Gastroesophageal sphincter (tissue), 4 donors: ENCODE measurements around the gene LUC7L3. TPM values are rescaled to one million over a fixed set of nuclear protein-coding genes. Genes with fewer than 3 reads are reported as not detected.
"Not testable (repeated sequence)": the region's sequence is repeated elsewhere in the genome, so short reads cannot be mapped to it uniquely, and the experiment has no call there.

Experiments
- ATAC-seq: fragments of 150-250 bp; one replicate; pipeline ENCODE4 v1.9.1; 2016; ENCODE audit warnings: mild to moderate bottlenecking, moderate library complexity
- H3K27ac ChIP-seq, 4 donors: fragments of 200-600 bp; sonication (generic) in 3 of 4; 1 replicate in 3 of 4; 2 replicates in 1 of 4; pipeline ENCODE4 v1.5.1; 2016 to 2019
- H3K27me3 ChIP-seq: fragments of 200-600 bp; sonication (generic); one replicate; pipeline ENCODE4 v1.5.1; 2019
- H3K36me3 ChIP-seq, 2 donors: fragments of 200-600 bp; sonication (generic); one replicate each; pipeline ENCODE4 v1.5.1; 2019; ENCODE audit warnings: control low read depth in 1 of 2
- H3K4me1 ChIP-seq, 3 donors: fragments of 200-600 bp; sonication (generic); 1 replicate in 2 of 3; 2 replicates in 1 of 3; pipeline ENCODE4 v1.5.1; 2016 to 2019; ENCODE audit warnings: control low read depth in 2 of 3
- H3K4me3 ChIP-seq, 2 donors: fragments of 200-600 bp; sonication (generic); one replicate each; pipeline ENCODE4 v1.5.1; 2019; ENCODE audit warnings: mild to moderate bottlenecking in 1 of 2, moderate library complexity in 1 of 2
- H3K9me3 ChIP-seq, 3 donors: fragments of 200-600 bp; sonication (generic); one replicate each; pipeline ENCODE4 v1.5.1; 2017 to 2019; ENCODE audit warnings: control low read depth in 2 of 3
- EP300 ChIP-seq: sonication (generic); formaldehyde crosslinking; IDR thresholded peaks from one replicate; pipeline ENCODE4 v1.6.1; 2017; ENCODE audit warnings: antibody characterized with exemption, mild to moderate bottlenecking
- POLR2A ChIP-seq, 2 donors: fragments of 450-650 bp; IDR thresholded peaks; one replicate each; pipeline ENCODE4 v1.6.1; 2017; ENCODE audit warnings: antibody characterized with exemption in 2 of 2, mild to moderate bottlenecking in 2 of 2, moderate library complexity in 1 of 2
- POLR2AphosphoS5 ChIP-seq: sonication (generic); formaldehyde crosslinking; IDR thresholded peaks from one replicate; pipeline ENCODE4 v1.6.1; 2017; ENCODE audit warnings: antibody characterized with exemption
- WGBS, 2 donors: methylation state at CpG; one replicate each; pipeline ENCODE4 v1.1.5; 2018; ENCODE audit warnings: low coverage in 1 of 2; 5-methylcytosine and 5-hydroxymethylcytosine counted together
- small RNA-seq, 4 donors: library from RNA; depleted of rRNA; stranded (forward); fragments of <200 nt; gene quantifications; one replicate each; pipeline ENCODE3, GENCODE V24; 2016
- total RNA-seq, 4 donors: library from RNA; depleted of rRNA; stranded (reverse); fragments of >200 nt; gene quantifications; one replicate each; pipeline ENCODE4 v1.1.0, GENCODE V29; 2016
- TF ChIP-seq, protein P1 (sequence below), 4 experiments: fragments of 200-600 bp in 2 of 4; fragments of 450-650 bp in 2 of 4; sonication (generic) in 1 of 4; IDR thresholded peaks; one replicate each; pipeline ENCODE4 v1.5.1; 2017 to 2019; ENCODE audit warnings: antibody characterized with exemption in 4 of 4, mild to moderate bottlenecking in 2 of 4, moderate library complexity in 2 of 4

Gene LUC7L3
- total RNA-seq, 4 donors from 2014 or later = 40.1 to 134 (median 54.6) TPM

DNA sequence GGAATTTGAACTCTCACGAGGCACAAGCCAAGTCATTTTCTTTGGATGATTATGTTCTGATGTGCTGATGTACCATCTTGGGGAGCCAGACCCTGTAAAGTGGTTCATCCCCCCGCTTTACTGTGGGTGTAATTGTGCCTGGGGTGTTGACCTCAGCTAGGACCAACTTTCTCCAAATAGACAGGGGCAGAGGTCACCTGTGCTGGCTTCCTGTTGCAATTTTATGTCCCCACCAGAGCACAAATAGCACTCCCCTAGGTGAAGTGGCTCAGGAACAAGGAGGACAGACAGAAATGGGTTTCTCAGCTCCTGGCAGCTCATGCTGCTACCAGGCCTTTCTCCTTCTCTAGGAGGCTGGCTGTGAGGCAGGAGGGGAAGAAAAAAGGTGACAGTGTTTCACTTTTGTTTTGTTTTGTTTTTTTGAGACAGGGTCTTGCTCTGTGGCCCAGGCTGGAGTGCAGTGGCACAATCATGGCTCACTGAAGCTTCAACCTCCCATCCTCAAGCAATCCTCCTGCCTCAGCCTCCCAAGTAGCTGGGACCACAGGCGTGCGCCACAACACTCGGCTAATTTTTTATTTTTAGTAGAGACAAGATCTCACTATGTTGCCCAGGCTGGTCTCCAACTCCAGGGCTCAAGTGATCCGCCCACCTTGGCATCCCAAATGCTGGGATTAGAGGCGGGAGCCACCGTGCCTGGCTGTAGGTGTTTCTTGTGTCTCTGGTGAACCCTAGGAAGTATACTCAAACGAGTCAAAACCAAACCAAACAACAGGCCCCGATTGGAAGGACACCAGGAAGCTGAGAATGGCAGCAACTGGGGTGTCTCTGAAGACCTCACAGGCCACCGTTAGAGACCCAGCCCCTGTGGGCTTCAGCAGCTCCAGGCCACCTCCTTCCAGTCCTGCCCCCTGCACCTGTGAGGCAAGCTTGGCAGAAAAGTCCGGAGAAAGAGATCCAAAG is 83.5 kb downstream of the LUC7L3 start:
- 86% methylated on average over 8 of the region's 12 CpGs; no CpG with 5 or more reads in 1 of the 2 donors for WGBS, 2 donors
- ATAC-seq = no peak
- H3K4me3 ChIP-seq = no peak overlapping the region
- no peaks in the 10 kb centered on the region for H3K36me3 ChIP-seq
- TF ChIP-seq POLR2AphosphoS5 = no peak
- TF ChIP-seq, protein P1, sequence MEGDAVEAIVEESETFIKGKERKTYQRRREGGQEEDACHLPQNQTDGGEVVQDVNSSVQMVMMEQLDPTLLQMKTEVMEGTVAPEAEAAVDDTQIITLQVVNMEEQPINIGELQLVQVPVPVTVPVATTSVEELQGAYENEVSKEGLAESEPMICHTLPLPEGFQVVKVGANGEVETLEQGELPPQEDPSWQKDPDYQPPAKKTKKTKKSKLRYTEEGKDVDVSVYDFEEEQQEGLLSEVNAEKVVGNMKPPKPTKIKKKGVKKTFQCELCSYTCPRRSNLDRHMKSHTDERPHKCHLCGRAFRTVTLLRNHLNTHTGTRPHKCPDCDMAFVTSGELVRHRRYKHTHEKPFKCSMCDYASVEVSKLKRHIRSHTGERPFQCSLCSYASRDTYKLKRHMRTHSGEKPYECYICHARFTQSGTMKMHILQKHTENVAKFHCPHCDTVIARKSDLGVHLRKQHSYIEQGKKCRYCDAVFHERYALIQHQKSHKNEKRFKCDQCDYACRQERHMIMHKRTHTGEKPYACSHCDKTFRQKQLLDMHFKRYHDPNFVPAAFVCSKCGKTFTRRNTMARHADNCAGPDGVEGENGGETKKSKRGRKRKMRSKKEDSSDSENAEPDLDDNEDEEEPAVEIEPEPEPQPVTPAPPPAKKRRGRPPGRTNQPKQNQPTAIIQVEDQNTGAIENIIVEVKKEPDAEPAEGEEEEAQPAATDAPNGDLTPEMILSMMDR (IDR thresholded peaks at IDR 0.05) = no peak
- no peak for TF ChIP-seq POLR2A (IDR thresholded peaks at IDR 0.05)
- no peak for TF ChIP-seq EP300
- H3K9me3 ChIP-seq = no peaks in the 10 kb centered on the region
- no peak overlapping the region for H3K27ac ChIP-seq
- H3K4me1 ChIP-seq = no peaks in the 10 kb centered on the region
- H3K27me3 ChIP-seq = no peaks in the 10 kb centered on the region

DNA sequence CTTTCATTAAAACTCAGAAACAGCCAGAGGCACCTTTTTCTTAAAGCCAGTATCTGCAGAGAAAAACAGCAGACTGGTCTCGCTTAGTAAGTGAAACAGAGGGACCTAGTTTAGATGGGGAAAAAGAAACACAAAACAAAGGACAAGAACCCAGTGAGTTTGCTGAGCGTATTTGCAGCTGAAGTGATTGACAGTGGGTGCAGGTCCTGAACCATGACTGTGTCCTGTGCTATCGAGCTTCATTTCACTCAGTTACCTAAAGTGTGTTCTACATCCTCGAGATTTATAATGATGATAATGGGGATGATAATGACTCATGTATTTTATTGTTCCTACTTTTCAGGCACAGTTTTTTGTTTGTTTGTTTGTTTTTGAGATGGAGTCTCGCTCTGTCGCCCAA is 84.3 kb downstream of the LUC7L3 start:
- no peak for ATAC-seq
- H3K9me3 ChIP-seq = no peaks in the 10 kb centered on the region
- no peaks in the 10 kb centered on the region for H3K4me1 ChIP-seq
- no peak overlapping the region for H3K27ac ChIP-seq
- H3K36me3 ChIP-seq = no peaks in the 10 kb centered on the region
- H3K27me3 ChIP-seq = no peaks in the 10 kb centered on the region
- 81 to 82% methylated on average over 6 of the region's 6 CpGs for WGBS, 2 donors
- H3K4me3 ChIP-seq = no peak overlapping the region
- TF ChIP-seq POLR2AphosphoS5 (no peak), EP300 (no peak), POLR2A (IDR thresholded peaks at IDR 0.05) (no peak)
- TF ChIP-seq, protein P1 (IDR thresholded peaks at IDR 0.05) = no peak

DNA sequence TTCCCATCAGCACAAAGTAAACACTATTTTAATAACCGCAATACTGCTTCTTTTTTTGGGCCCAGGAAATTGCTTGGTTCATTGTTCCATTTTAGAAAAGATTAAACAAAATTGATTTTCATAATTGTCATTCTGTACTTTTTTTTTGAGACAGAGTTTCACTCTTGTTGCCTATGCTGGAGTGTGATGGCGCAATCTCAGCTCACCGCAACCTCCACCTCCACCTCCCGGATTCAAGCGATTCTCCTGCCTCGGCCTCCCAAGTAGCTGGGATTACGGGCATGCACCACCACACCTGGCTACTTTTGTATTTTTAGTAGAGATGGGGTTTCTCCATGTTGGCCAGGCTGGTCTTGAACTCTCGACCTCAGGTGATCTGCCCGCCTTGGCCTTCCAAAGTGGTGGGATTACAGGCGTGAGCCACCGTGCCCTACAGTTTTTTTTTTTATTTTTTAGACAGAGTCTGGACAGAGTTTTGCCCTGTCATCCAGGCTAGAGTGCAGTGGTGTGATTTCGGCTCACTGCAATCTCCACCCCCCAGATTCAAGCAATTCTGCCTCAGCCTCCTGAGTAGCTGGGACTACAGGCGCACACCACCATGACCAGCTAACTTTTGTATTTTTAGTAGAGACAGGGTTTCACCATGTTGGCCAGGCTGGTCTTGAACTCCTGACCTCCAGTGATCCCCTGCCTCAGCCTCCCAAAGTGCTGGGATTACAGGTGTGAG is 85.5 kb downstream of the LUC7L3 start:
- not testable (repeated sequence) for H3K4me1 ChIP-seq, ATAC-seq, H3K27ac ChIP-seq, H3K27me3 ChIP-seq, H3K9me3 ChIP-seq, H3K36me3 ChIP-seq, H3K4me3 ChIP-seq
- 92 to 93% methylated on average over 12 to 13 of the region's 13 CpGs for WGBS, 2 donors

DNA sequence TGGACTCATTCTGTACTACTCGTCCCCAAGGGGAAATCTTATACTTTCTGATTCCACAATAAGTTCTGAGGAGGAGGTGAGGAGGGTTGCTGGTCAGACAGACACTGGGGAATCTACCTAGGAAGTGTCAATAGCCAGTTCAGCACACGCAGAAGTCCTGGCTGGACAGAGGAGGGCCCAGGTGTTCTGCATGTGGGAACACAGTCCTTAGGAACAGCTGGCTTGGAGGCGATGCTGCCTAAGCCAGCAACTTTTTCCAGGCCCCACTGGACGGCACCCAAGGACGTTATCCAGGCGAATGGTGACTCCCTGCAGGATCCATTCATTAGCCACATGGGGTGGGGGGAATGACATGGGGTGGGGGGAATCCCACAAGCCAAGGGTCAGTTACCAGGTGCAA is 86.1 kb downstream of the LUC7L3 start:
- Histone ChIP-seq H3K9me3 (no peaks in the 10 kb centered on the region), H3K4me1 (no peaks in the 10 kb centered on the region), H3K36me3 (no peaks in the 10 kb centered on the region), H3K27ac (no peak overlapping the region), H3K27me3 (no peaks in the 10 kb centered on the region), H3K4me3 (no peak overlapping the region)
- no peak for ATAC-seq
- no CpG with 5 or more reads among the region's 6 CpGs for WGBS, 2 donors
- TF ChIP-seq, protein P1 (IDR thresholded peaks at IDR 0.05) = no peak
- no peak for TF ChIP-seq POLR2A (IDR thresholded peaks at IDR 0.05)
- no peak for TF ChIP-seq EP300
- no peak for TF ChIP-seq POLR2AphosphoS5

Small RNA genes within 50 kb of the gene (small RNA-seq; reads per million reads assigned to genes)
- gene AC005921.1 = 0 reads per million in 4 donors
- gene MIR8059 = 0 reads per million in 4 donors
- gene RF00019 = 0 reads per million in 4 donors

Other genes with a start within 250 kb of the LUC7L3 start
- gene RSAD1, start 240.7 kb upstream of the LUC7L3 start, total RNA-seq = 10 to 100 TPM; 10.7 to 26.3 (median 21.3) TPM
- gene MYCBPAP, start 211.2 kb upstream of the LUC7L3 start, total RNA-seq = under 1 TPM in 2 of 4 donors, not detected in 2; 0.27 to 0.31 TPM
- 1 to 10 TPM in 1 of 4 donors, not detected in 3; 7.3 TPM for gene EPN3, start 186.9 kb upstream of the LUC7L3 start, total RNA-seq
- 10 to 100 TPM; 45.0 to 75.3 (median 59.8) TPM for gene SPATA20, start 172.4 kb upstream of the LUC7L3 start, total RNA-seq
- gene CACNA1G, start 158.9 kb upstream of the LUC7L3 start, total RNA-seq = under 1 TPM in 3 of 4 donors, not detected in 1; 0.15 to 0.94 (median 0.16) TPM
- 10 to 100 TPM in 1 of 4 donors, 1 to 10 TPM in 3; 2.0 to 18.7 (median 5.1) TPM for gene ABCC3, start 84.7 kb upstream of the LUC7L3 start, total RNA-seq
- gene ANKRD40, start 11.7 kb upstream of the LUC7L3 start, total RNA-seq = 100 to 1,000 TPM in 1 of 4 donors, 10 to 100 TPM in 3; 65.8 to 125 (median 89.2) TPM
- not detected for gene ANKRD40CL, start 47.9 kb downstream of the LUC7L3 start, total RNA-seq
- gene WFIKKN2, start 116.0 kb downstream of the LUC7L3 start, total RNA-seq = under 1 TPM; 0.16 to 0.69 (median 0.36) TPM
- 10 to 100 TPM; 27.8 to 47.2 (median 29.6) TPM for gene TOB1, start 146.8 kb downstream of the LUC7L3 start, total RNA-seq